ENCODE data around the gene CEP164.

- TF ChIP-seq CTCF (IDR thresholded peaks at IDR 0.05), result no peak
- no peak for TF ChIP-seq POLR2A (IDR thresholded peaks at IDR 0.05)
Measured at GRCh38 chr11:117426941-117427340, 99.3 kb downstream of the CEP164 start.

Measured in thyroid gland (tissue), 4 donors.